Esophagus squamous epithelium (tissue), 4 donors: ENCODE results near the gene RAB11B.

Experiments
- POLR2A ChIP-seq, 4 donors: fragments of 450-650 bp; IDR thresholded peaks; one replicate each; pipeline ENCODE4 v1.6.1; 2017; ENCODE audit warnings: antibody characterized with exemption in 4 of 4, mild to moderate bottlenecking in 4 of 4, moderate library complexity in 3 of 4
- TF ChIP-seq, protein P1 (sequence below), 6 experiments: fragments of 450-650 bp in 4 of 6; fragments of 200-600 bp in 2 of 6; sonication (generic) in 2 of 6; IDR thresholded peaks; one replicate each; pipeline ENCODE4 v1.5.1; 2016 to 2019; ENCODE audit warnings: antibody characterized with exemption in 6 of 6, mild to moderate bottlenecking in 4 of 6, moderate library complexity in 4 of 6

DNA sequence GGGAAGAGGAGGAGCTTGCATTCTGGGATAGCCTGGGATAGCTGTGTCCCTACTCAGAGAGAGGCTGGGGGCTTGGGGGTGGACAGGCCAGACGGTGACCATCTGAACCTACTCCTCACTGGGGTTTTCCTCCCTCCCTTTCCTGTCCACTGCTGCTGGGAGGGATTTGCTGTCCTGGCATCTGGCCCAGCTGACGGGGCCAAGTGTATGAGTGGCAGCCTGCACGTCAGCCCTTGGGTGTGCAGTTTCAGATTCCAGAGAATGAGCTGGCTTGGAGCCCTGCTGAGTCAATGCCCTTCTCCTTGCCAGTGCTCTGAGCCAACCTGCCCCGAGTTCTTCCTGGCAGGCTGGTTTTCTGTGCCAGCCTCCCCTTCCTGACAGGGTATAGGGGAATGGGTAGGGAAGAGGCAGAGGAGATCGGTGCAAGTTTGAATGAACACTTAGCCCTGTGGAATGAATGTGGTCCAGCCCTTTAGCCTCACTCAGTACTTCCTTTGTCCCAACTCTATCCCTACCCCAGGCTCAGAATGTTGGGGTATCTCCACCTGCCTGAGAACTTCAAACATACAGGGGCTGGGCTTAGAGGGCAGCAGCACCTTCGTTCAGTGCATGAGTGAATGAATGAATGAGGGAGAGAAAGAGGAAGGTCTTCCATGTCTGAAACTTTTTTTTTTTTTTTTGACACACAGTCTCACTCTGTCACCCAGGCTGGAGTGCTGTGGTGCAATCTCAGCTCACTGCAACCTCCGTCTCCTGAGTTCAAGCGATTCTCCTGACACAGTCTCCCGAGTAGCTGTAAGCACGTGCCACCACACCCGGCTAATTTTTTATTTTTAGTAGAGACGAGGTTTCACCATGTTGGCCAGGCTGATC is 28.0 kb upstream of the RAB11B start:
- TF ChIP-seq, protein P1, sequence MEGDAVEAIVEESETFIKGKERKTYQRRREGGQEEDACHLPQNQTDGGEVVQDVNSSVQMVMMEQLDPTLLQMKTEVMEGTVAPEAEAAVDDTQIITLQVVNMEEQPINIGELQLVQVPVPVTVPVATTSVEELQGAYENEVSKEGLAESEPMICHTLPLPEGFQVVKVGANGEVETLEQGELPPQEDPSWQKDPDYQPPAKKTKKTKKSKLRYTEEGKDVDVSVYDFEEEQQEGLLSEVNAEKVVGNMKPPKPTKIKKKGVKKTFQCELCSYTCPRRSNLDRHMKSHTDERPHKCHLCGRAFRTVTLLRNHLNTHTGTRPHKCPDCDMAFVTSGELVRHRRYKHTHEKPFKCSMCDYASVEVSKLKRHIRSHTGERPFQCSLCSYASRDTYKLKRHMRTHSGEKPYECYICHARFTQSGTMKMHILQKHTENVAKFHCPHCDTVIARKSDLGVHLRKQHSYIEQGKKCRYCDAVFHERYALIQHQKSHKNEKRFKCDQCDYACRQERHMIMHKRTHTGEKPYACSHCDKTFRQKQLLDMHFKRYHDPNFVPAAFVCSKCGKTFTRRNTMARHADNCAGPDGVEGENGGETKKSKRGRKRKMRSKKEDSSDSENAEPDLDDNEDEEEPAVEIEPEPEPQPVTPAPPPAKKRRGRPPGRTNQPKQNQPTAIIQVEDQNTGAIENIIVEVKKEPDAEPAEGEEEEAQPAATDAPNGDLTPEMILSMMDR (IDR thresholded peaks at IDR 0.05), result no peak
- no peak for TF ChIP-seq POLR2A (IDR thresholded peaks at IDR 0.05)
